Spleen (tissue), 11 donors: ENCODE data around the gene RTL10. TPM values are rescaled to one million over a fixed set of nuclear protein-coding genes. Genes with fewer than 3 reads are reported as not detected.

Experiments used
- DNase-seq: peaks from one replicate; pipeline ENCODE4 v3.0.0-alpha.2; 2020
- H3K27ac ChIP-seq, 8 donors: fragments of 200-600 bp; sonication (generic) in 7 of 8; 1 replicate in 4 of 8; 2 replicates in 4 of 8; pipeline versions ENCODE4 v1.5.0 to v1.8.0; 2016 to 2021; ENCODE audit warnings: inconsistent platforms in 4 of 8, mild to moderate bottlenecking in 4 of 8, moderate library complexity in 1 of 8
- H3K27me3 ChIP-seq, 7 donors: fragments of 200-600 bp; sonication (generic) in 6 of 7; replicated peaks in 1 of 7; 1 replicate in 4 of 7; 2 replicates in 3 of 7; pipeline versions ENCODE4 v1.5.0 to v1.8.0; 2016 to 2021; ENCODE audit warnings: inconsistent platforms in 3 of 7, mild to moderate bottlenecking in 1 of 7
- H3K36me3 ChIP-seq, 6 donors: fragments of 200-600 bp; sonication (generic) in 5 of 6; 1 replicate in 4 of 6; 2 replicates in 2 of 6; pipeline versions ENCODE4 v1.5.0 to v1.8.0; 2016 to 2021; ENCODE audit warnings: inconsistent platforms in 2 of 6
- H3K4me1 ChIP-seq, 6 donors: fragments of 200-600 bp; sonication (generic) in 5 of 6; 1 replicate in 3 of 6; 2 replicates in 3 of 6; pipeline versions ENCODE4 v1.5.0 to v1.8.0; 2016 to 2021; ENCODE audit warnings: inconsistent platforms in 3 of 6
- H3K4me3 ChIP-seq, 8 donors: fragments of 200-600 bp; sonication (generic) in 7 of 8; 1 replicate in 4 of 8; 2 replicates in 4 of 8; pipeline versions ENCODE4 v1.5.0 to v1.8.0; 2016 to 2021; ENCODE audit warnings: inconsistent platforms in 4 of 8, mild to moderate bottlenecking in 4 of 8, moderate library complexity in 2 of 8
- H3K9me3 ChIP-seq, 8 donors: fragments of 200-600 bp; sonication (generic) in 7 of 8; 1 replicate in 4 of 8; 2 replicates in 4 of 8; pipeline versions ENCODE4 v1.5.0 to v1.8.0; 2016 to 2021; ENCODE audit warnings: inconsistent platforms in 4 of 8
- POLR2A ChIP-seq, 3 donors: fragments of 450-650 bp; IDR thresholded peaks; one replicate each; pipeline ENCODE4 v1.5.1; 2017; ENCODE audit warnings: antibody characterized with exemption in 3 of 3, mild to moderate bottlenecking in 1 of 3
- POLR2AphosphoS5 ChIP-seq, 3 donors: sonication (generic); formaldehyde crosslinking; IDR thresholded peaks; one replicate each; pipeline ENCODE4 v1.5.1; 2017; ENCODE audit warnings: antibody characterized with exemption in 3 of 3
- WGBS, 5 donors: extraction: QIAGEN DNeasy Blood & Tissue Kit in 3 of 5; methylation state at CpG; one replicate each; pipeline versions ENCODE4 v1.1.5 to v1.1.7; 2013 to 2018; 5-methylcytosine and 5-hydroxymethylcytosine counted together
- intact Hi-C: fragments of 100-400 bp; cut with DNase I; formaldehyde crosslinking; loops from one replicate; pipeline ENCODE4 v1.15.0; 2023; ENCODE audit warnings: low total_unique reads
- polyA plus RNA-seq, 3 donors: library from polyadenylated mRNA; stranded (reverse); fragments of 200-250 nt; gene quantifications; one replicate each; pipeline ENCODE4 v1.2.1, GENCODE V29; 2013
- total RNA-seq, 7 donors: library from RNA; depleted of rRNA in 3 of 7; stranded (reverse); fragments of >200 nt in 3 of 7; fragmentation: NEBNext Ultra II Directional in 4 of 7; extraction: Animal tissue kit (Norgen Biotek cat#: 25700) in 4 of 7; gene quantifications; one replicate each; pipeline versions ENCODE4 v1.1.0 to v1.2.1, GENCODE V29; 2016 to 2021
- TF ChIP-seq, protein P1 (sequence below), 11 experiments: fragments of 200-600 bp in 7 of 11; fragments of 450-650 bp in 4 of 11; sonication (generic) in 4 of 11; IDR thresholded peaks in 8 of 11; conservative IDR thresholded peaks in 3 of 11; 1 replicate in 7 of 11; 2 replicates in 4 of 11; pipeline versions ENCODE4 v1.4.0 to v1.8.0; 2016 to 2021; ENCODE audit warnings: antibody characterized with exemption in 11 of 11, inconsistent platforms in 4 of 11, mild to moderate bottlenecking in 1 of 11
- donor health status: healthy with polysubstance abuse.
- donor health status: DM: no; HTN: no; CAD: no; lungs with moderate emphysema.
- donor health status: DM: no; HTN: no; CAD: no.
- donor health status: Bipolar disorder and iron deficiency.
- donor health status: healthy.
- donor health status: DM: no; HTN: no; CAD: no.
- donor health status: DM: yes; HTN: yes; CAD: no.

Gene RTL10
- total and polyA plus RNA-seq, 10 donors: 8.3 to 22.9 (median 17.8) TPM

DNA sequence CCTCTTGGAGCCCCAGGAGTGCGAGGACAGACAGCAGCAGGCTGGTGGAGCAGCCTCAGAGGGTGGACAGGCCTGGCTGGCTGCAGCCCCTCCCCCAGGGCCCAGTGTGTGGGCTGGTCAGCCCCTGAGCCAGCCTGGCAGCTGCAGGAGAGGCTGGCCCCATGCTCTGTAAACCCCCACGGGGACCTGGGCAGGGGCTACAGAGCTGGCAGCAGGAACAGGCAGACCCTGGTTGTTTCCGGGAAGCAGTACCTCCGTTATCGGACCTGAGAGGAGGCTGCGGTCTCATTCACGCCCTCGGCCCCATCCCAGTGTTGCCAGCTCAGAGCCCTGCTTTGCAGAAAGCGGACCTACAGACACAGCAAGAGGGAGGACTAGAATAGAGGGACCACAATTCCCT, 48.4 kb upstream of the RTL10 start:
- Histone ChIP-seq H3K27ac (no peak overlapping the region), H3K9me3 (no peaks in the 10 kb centered on the region), H3K36me3 (peaks cover 0 to 99% (median 14%) of the 10 kb centered on the region in 6 donors), H3K4me3 (no peak overlapping the region), H3K4me1 (peaks cover 0 to 7% (median 0%) of the 10 kb centered on the region in 6 donors), H3K27me3 (no peaks in the 10 kb centered on the region)
- intact Hi-C loops: no loop called here
- DNase-seq: no peak
- 89 to 98% (median 90%) methylated on average over 5 to 9 of the region's 9 CpGs for WGBS, 5 donors
- TF ChIP-seq POLR2A (IDR thresholded peaks at IDR 0.05) (no peak), POLR2AphosphoS5 (IDR thresholded peaks at IDR 0.05) (no peak)
- TF ChIP-seq, protein P1, sequence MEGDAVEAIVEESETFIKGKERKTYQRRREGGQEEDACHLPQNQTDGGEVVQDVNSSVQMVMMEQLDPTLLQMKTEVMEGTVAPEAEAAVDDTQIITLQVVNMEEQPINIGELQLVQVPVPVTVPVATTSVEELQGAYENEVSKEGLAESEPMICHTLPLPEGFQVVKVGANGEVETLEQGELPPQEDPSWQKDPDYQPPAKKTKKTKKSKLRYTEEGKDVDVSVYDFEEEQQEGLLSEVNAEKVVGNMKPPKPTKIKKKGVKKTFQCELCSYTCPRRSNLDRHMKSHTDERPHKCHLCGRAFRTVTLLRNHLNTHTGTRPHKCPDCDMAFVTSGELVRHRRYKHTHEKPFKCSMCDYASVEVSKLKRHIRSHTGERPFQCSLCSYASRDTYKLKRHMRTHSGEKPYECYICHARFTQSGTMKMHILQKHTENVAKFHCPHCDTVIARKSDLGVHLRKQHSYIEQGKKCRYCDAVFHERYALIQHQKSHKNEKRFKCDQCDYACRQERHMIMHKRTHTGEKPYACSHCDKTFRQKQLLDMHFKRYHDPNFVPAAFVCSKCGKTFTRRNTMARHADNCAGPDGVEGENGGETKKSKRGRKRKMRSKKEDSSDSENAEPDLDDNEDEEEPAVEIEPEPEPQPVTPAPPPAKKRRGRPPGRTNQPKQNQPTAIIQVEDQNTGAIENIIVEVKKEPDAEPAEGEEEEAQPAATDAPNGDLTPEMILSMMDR (IDR thresholded peaks at IDR 0.05 in 8 of 11, conservative IDR thresholded peaks at IDR 0.05 in 3 of 11): no peak

DNA sequence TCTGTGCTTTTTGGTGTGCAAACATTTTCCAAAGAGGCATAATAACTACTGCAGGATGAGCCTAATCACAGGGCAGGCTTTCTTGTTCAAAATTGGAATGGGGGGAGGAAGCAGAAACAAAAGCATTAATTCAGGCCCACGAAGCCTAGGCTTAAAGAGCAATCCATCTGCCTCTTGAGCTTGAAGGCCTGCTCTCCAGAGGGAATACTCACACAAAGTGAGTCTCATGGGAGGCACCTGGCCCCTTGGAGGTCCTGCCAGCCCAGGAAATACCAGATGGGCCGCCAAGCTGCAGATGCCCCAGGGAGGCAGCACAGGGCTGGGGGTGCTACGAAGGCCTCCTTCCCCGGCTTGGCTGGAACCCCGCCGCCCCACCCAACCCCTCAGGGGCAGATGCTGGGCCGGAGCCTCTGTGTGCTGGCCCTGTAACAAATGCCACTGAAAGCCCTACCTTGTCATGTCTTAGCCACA, 47.6 kb upstream of the RTL10 start:
- Histone ChIP-seq H3K4me3 (no peak overlapping the region), H3K27me3 (no peaks in the 10 kb centered on the region), H3K27ac (no peak overlapping the region), H3K4me1 (peaks cover 0 to 7% (median 0%) of the 10 kb centered on the region in 6 donors), H3K36me3 (peaks cover 0 to 100% (median 20%) of the 10 kb centered on the region in 6 donors), H3K9me3 (no peaks in the 10 kb centered on the region)
- intact Hi-C loops: no loop called here
- no peak for DNase-seq
- 78 to 94% (median 90%) methylated on average over 6 to 7 of the region's 7 CpGs for WGBS, 5 donors
- TF ChIP-seq POLR2A (IDR thresholded peaks at IDR 0.05): no peak
- TF ChIP-seq, protein P1 (IDR thresholded peaks at IDR 0.05 in 8 of 11, conservative IDR thresholded peaks at IDR 0.05 in 3 of 11): no peak
- no peak for TF ChIP-seq POLR2AphosphoS5 (IDR thresholded peaks at IDR 0.05)

DNA sequence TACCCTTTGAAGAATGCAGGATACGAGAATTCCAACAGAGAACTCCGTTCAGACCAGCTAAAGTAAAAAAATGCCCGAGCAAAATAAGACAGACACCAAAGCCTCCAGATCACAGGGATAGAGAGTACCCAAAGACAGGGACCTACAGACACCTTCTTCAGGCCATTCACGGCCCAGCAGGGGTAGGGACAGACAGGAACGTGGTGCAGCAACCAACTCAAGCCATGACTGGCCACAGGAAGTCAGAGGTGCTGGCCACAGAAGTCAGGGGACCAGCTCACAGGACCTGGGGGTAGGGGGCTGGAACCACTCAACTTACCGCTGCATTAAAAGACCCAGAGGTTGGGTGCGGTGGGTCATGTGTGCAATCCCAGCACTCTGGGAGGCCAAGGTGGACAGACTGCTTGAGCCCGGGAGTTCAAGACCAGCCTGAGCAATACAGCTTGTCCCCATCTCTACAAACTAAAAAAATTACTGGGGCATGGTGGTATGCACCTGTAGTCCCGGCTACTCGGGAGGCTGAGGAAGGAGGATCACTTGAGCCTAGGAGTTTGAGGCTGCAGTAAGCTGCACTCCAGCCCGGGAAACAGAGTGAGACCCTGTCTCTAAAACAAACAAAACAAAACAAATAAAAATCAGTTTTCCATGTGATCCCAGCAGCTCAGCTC, 47.0 kb upstream of the RTL10 start:
- Histone ChIP-seq H3K4me3 (no peak overlapping the region), H3K27me3 (no peaks in the 10 kb centered on the region), H3K4me1 (peaks cover 0 to 7% (median 0%) of the 10 kb centered on the region in 6 donors), H3K36me3 (peaks cover 0 to 100% (median 20%) of the 10 kb centered on the region in 6 donors), H3K27ac (no peak overlapping the region), H3K9me3 (no peaks in the 10 kb centered on the region)
- intact Hi-C loops: no loop called here
- 91 to 95% (median 93%) methylated on average over 11 of the region's 11 CpGs for WGBS, 5 donors
- TF ChIP-seq POLR2A (IDR thresholded peaks at IDR 0.05) (no peak), POLR2AphosphoS5 (IDR thresholded peaks at IDR 0.05) (no peak)
- TF ChIP-seq, protein P1 (IDR thresholded peaks at IDR 0.05 in 8 of 11, conservative IDR thresholded peaks at IDR 0.05 in 3 of 11): no peak
- DNase-seq: no peak

DNA sequence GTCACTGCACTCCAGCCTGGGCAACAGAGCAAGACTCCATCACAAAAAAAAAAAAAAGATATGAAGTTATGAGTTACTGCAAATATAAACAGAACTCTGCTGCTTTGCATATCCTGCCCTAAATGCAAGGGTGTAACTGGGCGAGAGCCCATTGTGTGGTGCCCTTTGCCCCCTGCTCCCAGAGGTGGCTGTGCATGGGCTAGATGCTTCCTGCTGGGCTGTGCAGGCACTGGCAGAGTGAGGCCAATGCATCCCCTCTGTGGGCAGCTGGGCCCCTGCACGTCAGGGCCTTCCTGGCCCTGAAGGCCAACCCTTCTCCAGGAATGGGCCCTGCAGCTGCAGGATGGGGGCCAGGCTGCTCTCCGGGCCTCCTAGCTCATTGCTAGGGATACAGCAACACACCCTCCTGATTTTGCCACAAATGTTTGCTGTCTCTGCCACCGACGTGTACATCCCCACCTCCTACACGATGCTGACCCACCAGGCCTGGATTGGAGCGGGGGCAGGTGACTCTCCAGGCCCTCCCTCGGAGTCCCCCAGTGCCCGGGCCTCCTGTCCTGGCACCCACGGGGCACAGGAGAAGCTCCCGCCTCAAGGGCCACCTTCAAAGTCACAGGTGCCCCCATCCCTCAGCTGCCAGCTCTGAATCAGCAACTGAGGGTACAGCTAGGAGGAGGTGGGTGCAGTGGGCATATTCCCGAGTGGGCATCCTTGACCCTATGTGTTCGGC, 46.2 kb upstream of the RTL10 start:
- H3K36me3 ChIP-seq: peaks cover 0 to 98% (median 18%) of the 10 kb centered on the region in 6 donors
- intact Hi-C loops: no loop called here
- WGBS, 5 donors: 75 to 89% (median 85%) methylated on average over 10 to 13 of the region's 13 CpGs

More for the DNA sequence above, 46.2 kb upstream of the RTL10 start:
- no peak for DNase-seq
- peaks cover 0 to 7% (median 0%) of the 10 kb centered on the region in 6 donors for H3K4me1 ChIP-seq
- TF ChIP-seq POLR2AphosphoS5 (IDR thresholded peaks at IDR 0.05) (peak; percentile 75 to 78 (median 78)), POLR2A (IDR thresholded peaks at IDR 0.05) (no peak)
- TF ChIP-seq, protein P1 (IDR thresholded peaks at IDR 0.05 in 8 of 11, conservative IDR thresholded peaks at IDR 0.05 in 3 of 11): no peak
- H3K4me3 ChIP-seq: no peak overlapping the region
- H3K27ac ChIP-seq: peak overlapping the region in 1 of 8 donors; percentile 33
- no peaks in the 10 kb centered on the region for H3K27me3 ChIP-seq
- H3K9me3 ChIP-seq: no peaks in the 10 kb centered on the region
